Activated CD4-positive, alpha-beta T cell treated with anti-CD3 and anti-CD28 coated beads, Interleukin-2, amount 50 U/mL, for 16 hours (primary cell): ENCODE measurements around the gene GPN3.
A peak's percentile ranks its signal among the peaks of the same experiment; 100 is the strongest.
"Not testable (repeated sequence)": the region's sequence is repeated elsewhere in the genome, so short reads cannot be mapped to it uniquely, and the experiment has no call there.

ENCODE experiments used
- DNase-seq: peaks from one replicate; pipeline ENCODE4 v3.0.0-alpha.2; 2020

Gene GPN3

DNA sequence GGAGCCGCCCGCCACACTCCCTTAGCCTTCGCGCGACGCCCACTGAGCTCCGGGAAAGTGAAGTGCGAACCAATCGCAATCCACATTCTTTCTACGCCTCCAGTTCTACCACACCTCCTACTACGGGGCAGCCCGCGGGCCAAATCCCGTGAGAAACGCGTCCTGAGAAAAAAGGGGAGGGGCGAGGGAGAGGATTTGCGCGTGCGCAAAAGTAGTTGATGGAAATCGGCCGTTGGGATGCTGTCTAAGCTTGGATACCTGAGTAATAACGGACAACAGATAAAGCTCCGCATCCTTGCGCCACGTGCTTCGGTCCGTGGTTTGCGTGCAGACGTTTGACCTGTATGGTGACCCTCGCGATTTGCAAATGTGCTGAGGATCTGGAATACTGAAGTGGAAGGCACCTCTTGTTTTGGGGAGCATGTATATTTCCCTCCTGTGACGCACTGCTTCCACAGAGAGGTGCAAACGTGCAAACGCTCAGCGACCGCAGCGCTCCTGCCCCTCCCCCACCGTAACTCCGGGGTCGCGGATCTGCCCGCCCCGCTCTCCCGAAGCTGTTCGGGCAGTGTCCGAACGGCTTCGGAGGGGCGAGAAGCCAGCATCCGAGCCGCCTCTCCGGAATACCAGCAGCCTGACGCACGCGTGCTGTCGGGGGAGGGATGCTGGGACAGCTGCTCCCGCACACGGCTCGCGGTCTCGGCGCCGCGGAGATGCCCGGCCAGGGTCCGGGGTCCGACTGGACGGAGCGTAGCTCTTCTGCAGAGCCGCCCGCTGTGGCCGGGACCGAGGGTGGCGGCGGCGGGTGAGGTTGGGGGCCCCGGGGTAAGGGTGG lies at the start of gene GPN3, which contains the start of gene FAM216A:
Gene GPN3, minus strand, starts transcription at position 44 of the 835 bp plus-strand sequence. CDS start 54 bp downstream, outside the sequence.
Gene FAM216A, plus strand, starts transcription at position 632 of the 835 bp plus-strand sequence. Its CDS starts 31 bp downstream, at position 663.
- peak; percentile 98 for DNase-seq

DNA sequence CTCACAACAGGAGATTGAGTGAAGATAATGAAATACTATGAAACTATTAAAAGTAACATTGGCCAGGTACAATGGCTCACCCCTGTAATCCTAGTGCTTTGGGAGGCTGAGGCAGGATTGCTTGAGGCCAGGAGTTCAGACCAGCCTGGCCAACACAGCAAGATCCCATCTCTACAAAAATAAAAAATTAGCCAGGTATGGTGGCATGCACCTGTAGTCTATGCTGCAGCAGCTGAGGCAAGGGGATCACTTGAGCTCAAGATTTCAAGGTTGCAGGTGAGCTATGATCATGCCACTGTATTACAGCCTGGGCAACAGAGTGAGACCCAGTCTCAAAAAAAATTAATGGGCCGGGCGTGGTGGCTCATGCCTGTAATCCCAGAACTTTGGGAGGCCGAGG lies 48.9 kb upstream of the GPN3 start:
- DNase-seq = no peak

- DNase-seq = no peak
These were observed 46.3 kb upstream of the GPN3 start for GRCh38 chr12:110514363-110514762.

- no peak for DNase-seq
These were observed 45.8 kb upstream of the GPN3 start for GRCh38 chr12:110513842-110514241.

DNA sequence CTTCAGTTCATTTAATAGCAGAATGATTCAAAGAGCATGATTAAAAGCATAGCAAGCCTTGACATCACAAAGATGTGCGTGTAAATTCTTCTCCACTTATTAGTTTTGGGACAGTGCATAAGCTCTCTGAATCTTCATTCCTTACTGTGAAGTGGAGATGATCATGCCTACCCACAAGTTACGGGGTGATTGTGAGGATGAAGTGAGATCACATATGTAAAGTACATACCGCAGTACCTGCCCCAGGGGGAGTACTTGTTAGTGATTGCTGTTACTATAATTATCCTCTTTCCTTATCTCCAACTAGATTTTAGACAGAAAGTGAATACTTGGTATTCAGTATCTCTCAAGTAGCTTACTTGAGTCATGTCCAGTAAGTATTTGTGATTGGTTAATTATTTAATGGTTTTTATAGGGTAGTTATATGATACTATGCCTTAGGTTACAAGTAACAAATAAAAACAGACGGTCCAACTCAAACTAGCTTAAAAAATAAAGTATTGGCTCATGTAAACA lies 40.1 kb upstream of the GPN3 start:
- DNase-seq = no peak

DNA sequence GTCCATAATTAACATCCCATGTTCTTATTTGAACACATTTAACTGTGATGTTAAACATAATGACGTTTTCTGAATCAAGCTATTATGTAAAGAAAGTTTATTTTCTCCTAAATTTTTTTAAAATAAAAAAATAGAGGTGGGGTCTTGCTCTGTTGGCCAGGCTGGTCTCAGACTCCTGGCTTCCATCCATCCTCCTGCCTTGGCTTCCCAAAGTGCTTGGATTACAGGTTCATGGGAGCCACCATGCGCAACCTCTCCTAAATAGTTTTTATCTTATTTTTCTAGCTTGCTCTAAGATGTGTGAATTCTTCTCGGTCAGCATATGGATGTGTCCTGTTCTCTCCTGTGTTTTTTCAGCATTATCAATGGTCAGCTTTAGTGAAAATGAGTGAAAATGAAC lies 37.3 kb upstream of the GPN3 start:
- DNase-seq = no peak

GRCh38 chr12:110503432-110503831 lies 35.4 kb upstream of the GPN3 start:
- DNase-seq = no peak

DNA sequence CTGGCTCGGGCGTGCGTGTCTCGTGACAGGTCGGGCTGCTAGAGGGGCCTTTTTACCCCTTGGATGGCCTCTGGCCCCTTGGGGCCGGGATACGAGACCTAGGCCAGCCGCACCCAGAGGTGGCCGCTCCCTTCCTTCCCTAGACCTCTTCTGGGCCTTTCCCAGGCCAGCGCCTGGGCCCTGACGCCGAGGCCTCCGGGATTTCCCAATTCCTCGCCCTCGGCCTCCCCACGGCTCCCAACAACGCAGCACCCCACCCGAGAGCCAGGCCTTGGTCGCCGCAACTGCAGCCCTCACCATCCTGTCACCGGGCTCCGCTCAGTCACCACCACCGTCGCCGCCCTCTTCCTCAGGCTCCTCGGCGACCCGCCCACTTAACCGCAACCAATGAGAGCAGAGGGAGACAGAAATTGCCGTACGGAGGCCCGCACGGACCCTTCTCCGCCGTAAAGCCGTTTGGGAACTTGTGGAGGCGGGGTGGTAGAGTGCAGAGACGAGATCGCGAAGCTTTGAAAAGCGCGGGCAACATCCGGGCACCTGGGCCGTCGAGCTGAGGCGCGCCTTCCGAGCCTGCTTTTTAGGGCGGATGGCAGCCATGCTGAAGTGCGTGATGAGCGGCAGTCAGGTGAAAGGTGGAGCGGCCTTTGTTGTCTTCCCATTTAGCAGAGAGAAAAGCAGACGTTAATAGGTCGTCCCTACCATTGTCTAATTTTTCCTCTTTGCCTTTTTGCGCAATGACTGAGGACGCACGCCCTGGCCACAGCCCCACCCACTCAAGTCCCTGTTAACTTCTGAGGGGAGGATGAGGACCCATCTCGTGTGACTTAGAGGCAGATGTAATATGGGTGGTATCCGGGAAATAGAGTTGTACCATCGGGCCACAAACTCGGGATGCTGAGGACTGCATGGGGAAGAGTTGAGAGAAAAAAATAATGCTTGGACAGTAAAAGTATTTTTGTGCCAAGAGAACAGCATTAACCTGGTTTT lies 34.0 kb upstream of the GPN3 start, which contains the start of the genes RAD9B and VPS29:
Gene RAD9B, plus strand, starts transcription at position 580 of the 987 bp plus-strand sequence. Its CDS starts 7 bp downstream, at position 587.
Gene VPS29, minus strand, starts transcription at position 360 of the 987 bp plus-strand sequence. Its CDS starts 60 bp downstream, at position 300.
- peak; percentile 99 for DNase-seq

GRCh38 chr12:110501399-110501751 lies 33.3 kb upstream of the GPN3 start:
- peak; percentile 42 for DNase-seq

- DNase-seq = no peak
These were observed 31.1 kb upstream of the GPN3 start for GRCh38 chr12:110498984-110499706.

DNA sequence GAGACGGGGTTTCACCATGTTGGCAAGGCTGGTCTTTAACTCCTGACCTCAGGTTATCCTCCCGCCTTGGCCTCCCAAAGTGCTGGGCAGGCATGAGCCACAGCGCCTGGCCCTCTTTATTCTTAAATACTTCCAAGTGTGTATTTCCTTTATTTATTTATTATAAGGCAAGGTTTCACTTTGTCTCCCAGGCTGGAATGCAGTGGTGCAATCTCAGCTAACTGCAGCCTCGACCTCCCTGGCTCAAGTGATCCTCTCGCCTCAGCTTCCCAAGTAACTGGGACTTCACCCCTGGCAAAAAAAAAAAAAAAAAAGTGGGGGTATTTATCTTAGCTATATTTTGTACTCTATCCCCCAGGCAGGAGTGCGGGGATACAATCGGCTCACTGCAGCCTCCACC lies 7.4 kb upstream of the GPN3 start:
- DNase-seq = no peak

DNA sequence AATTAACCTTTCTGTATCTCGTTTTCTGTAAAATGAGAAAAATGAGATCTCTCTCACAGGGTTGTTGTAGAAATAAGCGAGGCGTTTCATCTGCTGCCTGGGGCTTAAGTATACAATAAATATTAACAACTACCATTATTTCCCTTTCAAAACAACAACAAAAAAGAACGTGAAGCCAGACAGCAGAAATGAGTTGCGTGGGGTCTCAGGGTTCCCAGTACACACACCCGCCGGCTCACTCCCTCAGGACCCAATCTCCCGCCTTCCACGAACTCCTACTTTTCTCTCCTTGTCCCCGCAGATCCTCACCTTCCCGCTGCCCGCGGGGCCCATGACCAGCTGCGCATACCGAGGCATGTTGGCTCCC lies 227 bp downstream of the GPN3 start:
- no peak for DNase-seq

DNA sequence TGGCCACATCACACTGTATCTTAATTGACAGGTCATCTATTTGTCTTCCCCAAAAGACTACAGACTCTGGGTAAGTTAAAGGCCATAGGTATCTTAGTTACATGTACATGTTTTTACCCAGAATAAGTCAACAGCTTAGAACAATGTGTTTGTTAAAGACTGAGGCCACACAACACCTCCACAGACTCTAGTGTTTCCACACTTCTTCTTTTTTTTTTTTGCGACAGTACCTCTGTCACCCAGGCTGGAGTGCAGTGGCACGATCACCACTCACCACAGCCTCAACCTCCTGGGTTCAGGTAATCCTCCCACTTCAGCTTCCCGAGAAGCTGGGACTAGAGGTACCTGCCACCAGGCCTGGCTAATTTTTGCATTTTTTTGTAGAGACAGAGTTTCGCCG lies 1.3 kb downstream of the GPN3 start:
- no peak for DNase-seq

DNA sequence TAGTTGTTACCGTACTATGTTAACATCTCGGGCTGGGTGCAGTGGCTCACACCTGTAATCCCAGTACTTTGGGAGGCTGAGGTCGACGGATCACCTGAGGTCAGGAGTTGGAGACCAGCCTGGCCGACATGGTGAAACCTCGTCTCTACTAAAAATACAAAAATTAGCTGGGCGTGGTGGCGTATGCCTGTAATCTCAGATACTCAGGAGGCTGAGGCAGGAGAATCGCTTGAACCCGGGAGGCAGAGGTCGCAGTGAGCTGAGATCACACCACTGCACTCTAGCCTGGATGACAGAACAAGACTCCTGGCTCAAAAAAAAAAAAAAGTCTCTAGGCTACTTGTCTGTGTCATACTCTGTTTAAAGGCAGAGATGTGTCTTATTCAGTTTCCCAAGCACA lies 2.3 kb downstream of the GPN3 start:
- not testable (repeated sequence) for DNase-seq

GRCh38 chr12:110465024-110465423 lies 3.0 kb downstream of the GPN3 start:
- DNase-seq = no peak

- not testable (repeated sequence) for DNase-seq
These were observed 6.9 kb downstream of the GPN3 start for GRCh38 chr12:110461189-110461588.

- no peak for DNase-seq
These were observed 9.3 kb downstream of the GPN3 start for GRCh38 chr12:110458756-110459155.

- DNase-seq = no peak
These were observed 14.3 kb downstream of the GPN3 start for GRCh38 chr12:110453569-110454296.

- DNase-seq = no peak
These were observed 16.8 kb downstream of the GPN3 start for GRCh38 chr12:110451263-110451662.

DNA sequence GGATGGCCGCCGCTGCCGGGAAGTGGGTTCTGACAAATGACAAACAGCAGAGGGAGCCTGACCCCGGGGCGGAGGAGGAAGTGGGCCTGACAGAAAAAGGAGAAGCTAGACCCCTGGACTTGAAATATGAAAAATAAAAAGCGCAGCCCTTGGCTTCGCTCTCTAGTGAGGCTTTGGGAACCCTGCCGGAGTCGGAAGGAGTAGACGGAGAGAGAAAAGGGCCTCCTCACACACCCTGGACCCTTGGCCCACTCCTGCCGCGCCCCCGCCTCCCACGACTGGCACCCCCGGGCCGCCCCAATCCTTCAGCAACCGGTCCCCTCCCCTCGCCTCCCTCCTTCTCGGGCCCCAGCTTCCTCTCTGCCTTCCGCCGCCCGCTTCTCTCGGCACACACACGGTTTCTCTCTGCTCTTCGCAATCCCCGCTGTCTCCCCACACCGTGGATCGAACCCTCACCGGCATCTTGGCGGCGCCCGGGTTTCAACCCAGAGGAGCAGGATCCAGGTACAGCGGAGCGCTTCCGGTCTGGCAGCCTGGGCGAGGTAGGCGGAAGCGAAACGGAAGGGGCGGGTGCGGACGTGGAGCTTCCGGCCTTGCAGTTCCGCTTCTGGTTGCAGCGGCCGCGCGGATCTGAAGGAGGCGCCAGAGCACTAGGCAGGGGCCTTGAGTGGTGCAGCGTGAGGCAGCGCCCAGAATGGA lies 18.1 kb downstream of the GPN3 start, which contains the start of gene ARPC3:
Gene ARPC3, minus strand, starts transcription at position 539 of the 699 bp plus-strand sequence. Its CDS starts 77 bp downstream, at position 462.
- peak; percentile 96 for DNase-seq

GRCh38 chr12:110444455-110444854 lies 23.6 kb downstream of the GPN3 start:
- no peak for DNase-seq
